ENCODE data around the gene KIAA0232.
A peak's percentile ranks its signal among the peaks of the same experiment; 100 is the strongest.
"Not testable (repeated sequence)": the region's sequence is repeated elsewhere in the genome, so short reads cannot be mapped to it uniquely, and the experiment has no call there.

The KIAA0232 gene

DNA sequence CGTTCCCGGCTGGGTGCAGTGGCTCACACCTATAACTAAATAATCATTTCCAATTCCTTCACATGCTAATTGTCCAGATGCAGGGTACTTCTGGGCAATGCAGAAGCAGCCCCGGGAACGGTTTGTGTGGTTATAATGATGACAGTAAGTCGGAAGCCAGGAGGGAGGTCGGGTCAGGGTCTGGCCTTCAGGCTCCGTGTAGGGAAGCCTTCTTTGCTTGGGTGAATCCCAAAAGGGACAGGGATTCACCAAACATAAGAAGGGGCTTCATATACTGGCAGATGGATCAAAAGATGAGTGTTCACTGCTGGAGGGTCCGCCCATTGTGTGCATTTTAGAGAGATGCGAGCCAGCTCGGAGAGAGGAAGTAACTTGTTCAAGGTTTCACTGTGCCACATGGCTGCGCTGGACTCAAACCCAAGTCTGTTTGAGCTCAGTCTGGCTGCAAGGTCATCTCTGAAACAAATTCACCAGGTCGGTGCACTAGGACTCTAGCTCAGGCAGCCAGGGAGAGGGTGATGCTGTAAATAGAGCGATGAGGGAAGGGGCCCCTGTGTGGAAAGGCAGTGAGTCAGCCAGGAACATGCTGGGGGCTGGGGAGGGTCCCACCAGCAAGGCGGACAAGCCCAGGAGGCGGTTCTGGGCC lies 4.8 kb upstream of the KIAA0232 start:
- ATAC-seq (no peak), DNase-seq (ENCODE audit: low spot score in 2 of 2) (no peak)
- H3K4me3 Mint-ChIP-seq = peak overlapping the region; percentile 72
- H3K4me1 Mint-ChIP-seq = peaks cover 34% of the 10 kb centered on the region
- peak overlapping the region; percentile 97 for H3K27ac Mint-ChIP-seq
- H3K9me3 Mint-ChIP-seq = no peaks in the 10 kb centered on the region
- H3K36me3 Mint-ChIP-seq = peaks cover 5% of the 10 kb centered on the region

DNA sequence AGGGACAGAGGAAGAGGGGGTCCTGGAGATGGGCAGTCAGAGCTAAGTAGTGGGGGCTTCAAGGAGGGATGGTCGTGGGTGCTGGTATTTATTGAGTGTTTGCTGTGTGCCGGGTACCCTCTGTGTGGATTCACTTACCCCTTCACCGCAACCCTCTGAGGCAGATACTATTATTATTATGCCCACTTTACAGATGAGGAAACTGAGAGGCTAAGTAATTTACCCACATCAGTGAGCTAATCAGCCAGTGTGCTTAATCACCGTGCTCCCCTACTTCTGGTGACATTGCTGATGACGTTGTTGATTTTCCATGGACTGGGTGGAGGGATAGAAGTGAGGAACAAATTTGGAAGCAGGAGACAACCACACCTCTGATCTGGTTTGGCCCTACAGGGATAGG lies 4.1 kb upstream of the KIAA0232 start:
- H3K9me3 Mint-ChIP-seq = no peaks in the 10 kb centered on the region
- no peak for DNase-seq (ENCODE audit: low spot score in 2 of 2)
- no peak for ATAC-seq
- H3K36me3 Mint-ChIP-seq = peaks cover 5% of the 10 kb centered on the region
- H3K4me3 Mint-ChIP-seq = peak overlapping the region; percentile 72
- H3K27ac Mint-ChIP-seq = peak overlapping the region; percentile 97
- peaks cover 34% of the 10 kb centered on the region for H3K4me1 Mint-ChIP-seq

DNA sequence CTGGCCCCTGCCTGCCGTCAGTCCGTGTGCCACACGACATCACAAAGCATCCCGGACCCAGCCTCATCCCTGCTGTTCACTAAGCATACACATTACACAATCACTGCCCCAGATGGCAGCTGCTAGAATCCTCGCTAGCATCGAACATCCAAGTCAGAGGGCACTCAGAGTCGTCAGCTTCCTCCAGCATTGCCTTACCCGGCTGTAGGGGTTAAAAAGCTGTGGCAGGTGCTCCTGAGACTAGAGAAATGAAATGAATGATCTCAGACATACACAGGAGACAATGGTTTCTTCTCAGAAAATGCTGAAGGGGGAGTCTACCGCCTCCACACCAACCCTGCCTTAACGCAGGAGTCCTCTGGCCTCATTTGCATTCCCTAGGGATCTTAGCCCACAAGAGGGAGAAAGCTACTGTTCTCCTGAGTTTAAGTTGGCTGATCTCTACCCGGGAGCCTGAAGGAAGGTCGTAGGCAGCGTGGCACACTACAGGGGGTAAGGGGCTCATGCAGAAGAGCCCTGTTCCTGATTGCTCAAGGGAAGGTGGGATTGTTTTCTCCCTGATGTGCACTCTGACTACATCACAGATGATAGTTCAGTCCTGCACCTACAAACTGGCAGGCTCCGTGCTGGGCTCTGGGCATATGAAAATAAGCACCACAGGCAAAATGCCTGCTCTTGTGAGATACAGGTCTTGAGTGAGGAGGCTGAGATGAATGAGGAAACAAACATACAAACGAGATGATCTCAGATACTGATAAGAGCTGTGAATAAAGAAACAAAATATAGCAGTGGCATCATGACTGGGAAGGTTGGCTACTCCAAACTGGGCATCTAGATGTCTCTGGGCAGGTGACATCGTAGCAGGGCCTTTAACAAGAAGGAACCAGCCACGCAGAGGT lies 2.6 kb upstream of the KIAA0232 start:
- no peak overlapping the region for H3K27ac Mint-ChIP-seq
- DNase-seq (ENCODE audit: low spot score in 2 of 2) = no peak
- ATAC-seq = no peak
- no peak overlapping the region for H3K4me3 Mint-ChIP-seq
- no peaks in the 10 kb centered on the region for H3K9me3 Mint-ChIP-seq
- peaks cover 12% of the 10 kb centered on the region for H3K36me3 Mint-ChIP-seq
- H3K4me1 Mint-ChIP-seq = peaks cover 42% of the 10 kb centered on the region

DNA sequence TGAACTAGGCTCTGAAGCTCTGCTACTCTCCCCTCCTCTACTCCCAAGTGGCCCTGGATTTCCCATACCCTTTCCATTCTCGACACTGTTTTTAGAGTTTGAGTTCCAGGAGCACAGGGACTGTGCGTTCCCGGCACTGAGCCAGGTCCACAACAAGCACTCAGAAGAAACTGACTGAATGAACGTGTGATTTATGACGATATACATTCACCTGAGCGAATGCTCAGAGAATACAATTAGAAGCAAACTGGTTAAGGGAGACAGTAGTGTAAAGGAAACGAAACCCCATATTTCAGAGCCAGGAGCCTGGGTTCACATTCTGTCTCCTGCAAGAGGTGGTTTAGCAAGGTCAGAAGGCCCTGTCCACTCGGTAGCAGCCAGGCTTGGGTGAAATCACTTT lies 1.4 kb upstream of the KIAA0232 start:
- peak overlapping the region; percentile 80 for H3K4me3 Mint-ChIP-seq
- H3K36me3 Mint-ChIP-seq = peaks cover 12% of the 10 kb centered on the region
- H3K9me3 Mint-ChIP-seq = no peaks in the 10 kb centered on the region
- DNase-seq (ENCODE audit: low spot score in 2 of 2) = no peak
- H3K27ac Mint-ChIP-seq = no peak overlapping the region
- no peak for ATAC-seq
- peaks cover 54% of the 10 kb centered on the region for H3K4me1 Mint-ChIP-seq

DNA sequence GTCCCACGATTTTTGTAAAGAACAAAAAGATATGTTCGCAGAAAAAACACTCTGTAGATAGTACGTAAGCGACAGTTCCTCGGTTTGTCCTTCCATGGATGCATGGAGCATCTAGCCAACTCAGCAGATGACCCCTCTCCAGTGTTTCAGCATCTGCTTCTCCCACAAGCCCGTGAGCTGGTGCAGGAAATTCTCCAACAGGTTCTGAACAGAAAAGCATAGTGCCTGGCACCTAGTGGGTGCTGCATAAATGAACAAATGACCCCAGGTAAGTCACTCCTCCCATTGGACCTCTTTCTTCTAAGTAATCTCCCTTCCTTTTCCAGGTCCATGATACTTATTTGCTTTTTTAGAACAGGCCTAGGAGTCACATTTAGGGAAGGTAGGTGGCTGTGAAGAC lies 966 bp upstream of the KIAA0232 start:
- H3K4me3 Mint-ChIP-seq = peak overlapping the region; percentile 80
- no peak for DNase-seq (ENCODE audit: low spot score in 2 of 2)
- H3K36me3 Mint-ChIP-seq = peaks cover 13% of the 10 kb centered on the region
- no peaks in the 10 kb centered on the region for H3K9me3 Mint-ChIP-seq
- no peak for ATAC-seq
- H3K4me1 Mint-ChIP-seq = peaks cover 55% of the 10 kb centered on the region
- H3K27ac Mint-ChIP-seq = no peak overlapping the region

DNA sequence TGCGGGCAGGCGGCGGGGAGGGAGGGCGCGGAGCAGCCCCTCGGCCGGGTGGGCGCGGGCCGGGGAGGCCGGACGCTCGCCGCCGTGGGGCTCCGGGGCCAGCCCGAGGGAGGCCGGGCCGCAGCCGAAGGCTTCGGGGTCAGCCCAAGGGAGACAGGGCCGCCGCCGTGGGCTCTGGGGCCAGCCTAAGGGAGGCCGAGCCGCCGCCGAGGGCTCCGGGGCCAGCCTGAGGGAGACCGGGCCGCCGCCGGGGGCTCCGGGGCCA lies 251 bp downstream of the KIAA0232 start:
- Mint-ChIP-seq H3K36me3 (peaks cover 24% of the 10 kb centered on the region), H3K4me3 (peak overlapping the region; percentile 80), H3K4me1 (peaks cover 50% of the 10 kb centered on the region), H3K27ac (peak overlapping the region; percentile 23), H3K9me3 (no peaks in the 10 kb centered on the region)
- DNase-seq (ENCODE audit: low spot score in 2 of 2) = no peak
- ATAC-seq = no peak

DNA sequence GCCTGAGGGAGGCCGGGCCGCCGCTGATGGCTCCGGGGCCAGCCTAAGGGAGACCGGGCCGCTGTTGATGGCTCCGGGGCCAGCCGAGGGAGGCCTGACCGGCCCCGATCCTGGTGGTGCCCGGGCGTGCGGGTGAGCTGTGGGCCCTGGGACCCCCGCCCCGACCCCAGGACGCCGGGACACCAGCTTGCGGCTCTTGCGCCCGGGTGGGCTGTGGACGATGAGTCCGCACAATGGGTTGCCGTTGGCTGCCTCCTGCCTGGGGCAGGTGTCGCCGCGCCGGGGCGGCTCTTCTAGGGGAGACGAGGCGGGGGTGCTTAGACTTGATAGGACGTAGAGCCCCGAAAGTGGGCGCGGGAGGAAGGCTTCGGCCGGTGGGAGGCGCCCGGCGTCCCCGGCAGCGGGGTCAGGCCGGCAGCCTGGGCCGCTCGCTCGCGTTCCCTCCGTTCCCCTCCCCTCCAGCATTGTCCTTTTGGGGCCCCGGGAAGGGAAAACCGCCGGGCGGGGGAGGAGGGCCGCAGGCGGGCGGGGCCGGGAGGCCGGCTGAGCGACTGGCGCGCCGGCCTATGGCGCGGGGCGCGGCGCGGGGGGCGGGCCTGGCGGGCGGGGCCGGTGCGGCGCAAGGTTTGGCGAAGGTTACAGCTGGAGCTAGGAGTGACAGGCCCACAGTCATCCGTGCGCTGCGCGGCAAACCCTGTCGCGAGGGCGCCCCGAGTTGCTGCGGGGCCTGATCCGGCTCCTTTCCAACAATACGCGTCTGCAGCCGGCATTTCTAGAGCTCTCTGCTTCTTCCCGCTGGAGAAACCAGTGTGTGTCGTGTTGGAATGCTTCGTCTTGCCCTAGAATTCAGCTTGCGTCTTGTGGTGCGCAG lies 819 bp downstream of the KIAA0232 start:
- no peaks in the 10 kb centered on the region for H3K9me3 Mint-ChIP-seq
- peaks cover 50% of the 10 kb centered on the region for H3K4me1 Mint-ChIP-seq
- DNase-seq (ENCODE audit: low spot score in 2 of 2) (peak; percentile 85 to 92), ATAC-seq (peak; percentile 87)
- peak overlapping the region; percentile 23 for H3K27ac Mint-ChIP-seq
- peak overlapping the region; percentile 80 for H3K4me3 Mint-ChIP-seq
- peaks cover 30% of the 10 kb centered on the region for H3K36me3 Mint-ChIP-seq

DNA sequence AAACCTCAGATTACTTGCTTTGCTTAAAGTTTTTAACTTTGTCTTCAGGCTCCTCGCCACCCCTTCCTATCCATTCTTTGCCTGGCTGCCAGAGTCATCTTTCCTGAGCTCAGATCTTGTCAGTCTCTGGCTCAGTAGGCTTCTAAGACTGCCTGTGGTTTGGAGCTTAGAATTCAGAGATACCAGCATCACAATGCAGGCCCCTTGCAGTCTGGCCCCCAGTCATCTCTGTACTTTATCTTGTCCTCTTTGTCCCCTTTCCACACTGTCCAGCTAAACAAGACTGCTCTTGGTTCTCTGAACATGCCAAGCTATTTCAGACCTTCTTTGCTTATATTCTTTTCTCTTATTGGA lies 3.0 kb downstream of the KIAA0232 start:
- H3K9me3 Mint-ChIP-seq = no peaks in the 10 kb centered on the region
- DNase-seq (ENCODE audit: low spot score in 2 of 2) = no peak

DNA sequence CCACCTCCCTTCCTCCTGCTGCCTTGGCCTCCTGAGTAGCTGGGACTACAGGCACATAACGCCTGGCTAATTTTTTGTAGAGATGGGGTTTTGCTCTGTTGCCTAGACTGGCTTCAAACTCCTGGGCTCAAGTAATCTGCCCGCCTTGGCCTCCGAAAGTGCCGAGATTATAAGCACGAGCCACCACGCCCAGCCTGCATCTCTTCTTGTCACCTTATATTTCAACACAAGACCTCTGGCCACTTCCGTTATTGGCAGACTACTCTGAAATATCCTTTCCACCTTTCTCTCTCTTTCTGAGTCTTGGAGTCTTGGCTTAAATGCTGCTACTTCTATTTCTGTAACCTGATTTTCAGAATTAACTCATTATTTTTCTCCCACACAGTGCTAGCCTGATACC lies 5.6 kb downstream of the KIAA0232 start:
- Mint-ChIP-seq H3K9me3 (peaks cover 2% of the 10 kb centered on the region), H3K27ac (peak overlapping the region; percentile 75), H3K4me1 (peaks cover 56% of the 10 kb centered on the region), H3K4me3 (peak overlapping the region; percentile 53), H3K36me3 (peaks cover 54% of the 10 kb centered on the region)
- ATAC-seq = no peak
- DNase-seq (ENCODE audit: low spot score in 2 of 2) = no peak

More for the DNA sequence above, 3.0 kb downstream of the KIAA0232 start:
- H3K36me3 Mint-ChIP-seq = peaks cover 42% of the 10 kb centered on the region
- H3K27ac Mint-ChIP-seq = peak overlapping the region; percentile 23
- ATAC-seq = no peak
- H3K4me1 Mint-ChIP-seq = peaks cover 51% of the 10 kb centered on the region
- peak overlapping the region; percentile 33 for H3K4me3 Mint-ChIP-seq

DNA sequence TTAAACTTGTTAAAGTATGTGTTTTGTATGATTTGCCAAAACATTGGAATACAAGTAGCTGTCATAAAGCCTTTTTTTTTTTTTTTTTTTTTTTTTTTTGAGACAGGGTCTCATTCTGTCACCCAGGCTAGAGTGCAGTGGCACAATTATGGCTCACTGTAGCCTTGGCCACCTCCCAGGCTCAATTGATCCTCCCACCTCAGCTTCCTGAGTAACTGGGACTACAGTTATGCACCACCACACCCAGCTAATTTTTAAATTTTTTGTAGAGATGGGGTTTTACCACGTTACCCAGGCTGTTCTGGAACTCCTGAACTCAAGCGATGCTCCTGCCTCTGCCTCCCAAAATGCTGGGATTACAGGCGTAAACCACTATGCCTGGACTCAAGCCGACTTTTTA lies 8.7 kb downstream of the KIAA0232 start:
- not testable (repeated sequence) for H3K4me3 Mint-ChIP-seq, H3K9me3 Mint-ChIP-seq, ATAC-seq
- peak overlapping the region; percentile 67 for H3K27ac Mint-ChIP-seq
- peaks cover 60% of the 10 kb centered on the region for H3K4me1 Mint-ChIP-seq
- peak in 1 of 2 donors; percentile 34 for DNase-seq (ENCODE audit: low spot score in 2 of 2)
- peaks cover 60% of the 10 kb centered on the region for H3K36me3 Mint-ChIP-seq

DNA sequence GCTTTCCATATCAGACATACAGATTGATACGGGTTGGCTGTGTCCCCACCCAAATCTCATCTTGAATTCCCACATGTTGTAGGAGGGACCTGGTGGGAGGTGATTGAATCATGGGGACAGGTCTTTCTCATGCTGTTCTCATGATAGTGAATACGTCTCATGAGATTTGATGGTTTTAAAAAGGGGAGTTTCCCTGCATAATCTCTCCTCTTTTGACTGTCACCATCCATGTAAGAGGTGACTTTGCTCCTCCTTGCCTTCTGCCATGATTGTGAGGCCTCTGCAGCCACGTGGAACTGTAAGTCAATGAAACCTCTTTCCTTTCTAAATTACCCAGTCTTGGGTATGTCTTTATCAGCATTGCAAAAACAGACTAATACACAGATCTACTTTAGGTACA lies 9.3 kb downstream of the KIAA0232 start:
- DNase-seq (ENCODE audit: low spot score in 2 of 2) = peak in 1 of 2 donors; percentile 45
- peak; percentile 51 for ATAC-seq
- Mint-ChIP-seq H3K27ac (peak overlapping the region; percentile 67), H3K4me1 (peaks cover 63% of the 10 kb centered on the region), H3K36me3 (peaks cover 57% of the 10 kb centered on the region)
- not testable (repeated sequence) for H3K9me3 Mint-ChIP-seq, H3K4me3 Mint-ChIP-seq

DNA sequence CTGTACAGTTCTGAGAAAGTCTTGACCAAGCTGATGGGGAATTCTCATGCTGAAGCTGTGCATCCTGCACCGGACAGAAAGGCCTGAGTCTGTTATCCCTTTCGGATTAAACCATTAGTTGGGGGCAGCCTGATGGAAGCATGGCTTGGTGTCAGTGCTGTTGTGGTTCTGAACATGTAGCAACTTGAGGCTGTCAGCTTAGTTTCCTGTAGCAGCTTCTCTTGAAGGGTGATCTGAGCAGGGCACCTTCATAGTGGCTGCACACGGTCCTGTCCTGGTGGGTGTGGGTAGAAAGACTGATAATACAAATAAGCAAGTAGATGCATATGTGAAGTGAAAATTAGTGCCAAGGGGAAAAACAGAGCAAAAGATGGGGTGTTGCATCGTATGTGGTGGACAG lies 11.7 kb downstream of the KIAA0232 start:
- peaks cover 64% of the 10 kb centered on the region for H3K4me1 Mint-ChIP-seq
- no peak for DNase-seq (ENCODE audit: low spot score in 2 of 2)
- H3K9me3 Mint-ChIP-seq = peaks cover 2% of the 10 kb centered on the region
- peaks cover 39% of the 10 kb centered on the region for H3K36me3 Mint-ChIP-seq
- peak; percentile 16 for ATAC-seq
- no peak overlapping the region for H3K4me3 Mint-ChIP-seq
- no peak overlapping the region for H3K27ac Mint-ChIP-seq

DNA sequence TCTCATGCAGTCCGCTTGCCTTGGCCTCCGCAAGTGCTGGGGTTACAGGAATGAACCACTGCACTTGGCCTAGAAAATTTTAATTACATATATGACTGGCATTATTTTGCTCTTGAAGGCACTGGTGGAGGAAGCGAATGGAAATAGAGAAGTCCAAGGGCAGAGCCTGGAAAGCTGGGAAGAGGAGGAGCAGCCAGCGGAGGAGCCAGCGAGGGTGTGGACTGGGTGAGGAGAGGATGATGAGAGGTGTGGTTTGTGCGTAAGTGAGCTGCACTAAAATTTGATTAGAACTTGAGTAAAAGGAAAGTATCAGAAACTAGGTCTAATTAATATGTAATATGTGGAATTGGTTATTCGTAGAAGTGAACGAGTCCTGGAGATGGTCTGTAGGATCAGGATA lies 13.3 kb downstream of the KIAA0232 start:
- H3K4me1 Mint-ChIP-seq = peaks cover 71% of the 10 kb centered on the region
- no peak overlapping the region for H3K4me3 Mint-ChIP-seq

DNA sequence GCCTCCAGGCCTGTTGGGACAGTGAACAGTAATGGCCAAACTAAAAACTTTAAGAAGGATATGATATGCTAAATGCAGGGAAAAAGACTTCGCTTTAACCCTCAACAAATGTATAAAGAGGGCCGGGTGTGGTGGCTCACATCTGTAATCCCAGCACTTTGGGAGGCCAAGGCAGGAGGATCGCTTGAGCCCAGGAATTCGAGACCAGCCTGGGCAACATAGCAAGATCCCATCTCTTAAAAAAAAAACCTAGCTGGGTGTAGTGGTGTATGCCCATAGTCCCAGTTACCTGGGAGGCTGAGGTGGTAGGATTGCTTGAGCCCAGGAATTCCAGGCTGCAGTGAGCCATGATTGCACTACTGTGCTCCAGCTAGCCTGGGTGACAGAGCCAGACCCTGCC lies 14.8 kb downstream of the KIAA0232 start:
- peaks cover 22% of the 10 kb centered on the region for H3K36me3 Mint-ChIP-seq
- not testable (repeated sequence) for H3K27ac Mint-ChIP-seq; DNase-seq (ENCODE audit: low spot score in 2 of 2); ATAC-seq; H3K4me3 Mint-ChIP-seq; H3K9me3 Mint-ChIP-seq
- H3K4me1 Mint-ChIP-seq = peaks cover 72% of the 10 kb centered on the region

More for the DNA sequence above, 13.3 kb downstream of the KIAA0232 start:
- DNase-seq (ENCODE audit: low spot score in 2 of 2) = no peak
- ATAC-seq = no peak
- Mint-ChIP-seq H3K9me3 (peaks cover 2% of the 10 kb centered on the region), H3K36me3 (peaks cover 35% of the 10 kb centered on the region), H3K27ac (no peak overlapping the region)

DNA sequence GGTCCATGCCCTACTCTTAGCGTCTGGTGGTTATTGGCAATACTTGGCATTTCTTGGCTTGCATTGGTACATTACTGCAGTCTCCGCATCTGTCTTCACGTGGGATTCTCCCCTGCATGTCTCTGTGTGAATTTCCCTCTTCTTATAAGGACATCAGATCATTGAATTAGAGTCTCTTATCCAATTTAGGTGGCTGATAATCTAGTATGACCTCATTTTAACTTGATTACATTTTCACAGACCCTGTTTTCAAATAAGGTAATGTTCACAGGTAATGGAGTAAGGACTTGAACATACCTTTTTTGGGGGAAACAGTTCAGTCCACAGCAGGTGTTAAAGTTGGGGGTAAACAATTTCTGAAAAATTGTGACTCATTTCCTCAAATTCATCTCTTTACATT lies 16.6 kb downstream of the KIAA0232 start:
- ATAC-seq (no peak), DNase-seq (ENCODE audit: low spot score in 2 of 2) (no peak)
- peaks cover 27% of the 10 kb centered on the region for H3K36me3 Mint-ChIP-seq
- H3K9me3 Mint-ChIP-seq = no peaks in the 10 kb centered on the region
- H3K4me1 Mint-ChIP-seq = peaks cover 61% of the 10 kb centered on the region
- H3K27ac Mint-ChIP-seq = no peak overlapping the region
- no peak overlapping the region for H3K4me3 Mint-ChIP-seq
